Measurements from ENCODE around the gene ANKMY2.
"Not testable (repeated sequence)": the region's sequence is repeated elsewhere in the genome, so short reads cannot be mapped to it uniquely, and the experiment has no call there.

ANKMY2 gene

GRCh38 chr7:16659854-16660497, 14.4 kb upstream of the ANKMY2 start:
- not testable (repeated sequence) for DNase-seq (ENCODE audit: low read depth in 2 of 2)

GRCh38 chr7:16657656-16658279, 12.2 kb upstream of the ANKMY2 start:
- DNase-seq (ENCODE audit: low read depth in 2 of 2), result no peak

GRCh38 chr7:16656141-16656540, 10.6 kb upstream of the ANKMY2 start:
- no peak for DNase-seq (ENCODE audit: low read depth in 2 of 2)

GRCh38 chr7:16655394-16655793, 9.8 kb upstream of the ANKMY2 start:
- no peak for DNase-seq (ENCODE audit: low read depth in 2 of 2)

- DNase-seq (ENCODE audit: low read depth in 2 of 2), result no peak
These were observed 7.3 kb upstream of the ANKMY2 start for GRCh38 chr7:16652888-16653287.

GRCh38 chr7:16652240-16652583, 6.7 kb upstream of the ANKMY2 start:
- DNase-seq (ENCODE audit: low read depth in 2 of 2), result no peak

GRCh38 chr7:16651396-16652239, 6.1 kb upstream of the ANKMY2 start:
- DNase-seq (ENCODE audit: low read depth in 2 of 2), result no peak

- DNase-seq (ENCODE audit: low read depth in 2 of 2), result no peak
These were observed 4.7 kb upstream of the ANKMY2 start for GRCh38 chr7:16650266-16650665.

GRCh38 chr7:16649196-16649595, 3.6 kb upstream of the ANKMY2 start:
- DNase-seq (ENCODE audit: low read depth in 2 of 2), result no peak

GRCh38 chr7:16648551-16648950, 3.0 kb upstream of the ANKMY2 start:
- no peak for DNase-seq (ENCODE audit: low read depth in 2 of 2)

GRCh38 chr7:16647435-16647960, 1.9 kb upstream of the ANKMY2 start:
- no peak for DNase-seq (ENCODE audit: low read depth in 2 of 2)

- DNase-seq (ENCODE audit: low read depth in 2 of 2), result peak in 1 of 2 donors; percentile 13
These were observed 1.0 kb upstream of the ANKMY2 start for GRCh38 chr7:16646472-16647072.

- peak in 1 of 2 donors; percentile 31 for DNase-seq (ENCODE audit: low read depth in 2 of 2)
These were observed 640 bp downstream of the ANKMY2 start for GRCh38 chr7:16644636-16645592.

- DNase-seq (ENCODE audit: low read depth in 2 of 2), result no peak
These were observed 1.4 kb downstream of the ANKMY2 start for GRCh38 chr7:16644157-16644556.

GRCh38 chr7:16638282-16639280, 7.0 kb downstream of the ANKMY2 start:
- DNase-seq (ENCODE audit: low read depth in 2 of 2), result no peak

GRCh38 chr7:16637379-16637778, 8.2 kb downstream of the ANKMY2 start:
- no peak for DNase-seq (ENCODE audit: low read depth in 2 of 2)

- no peak for DNase-seq (ENCODE audit: low read depth in 2 of 2)
These were observed 8.9 kb downstream of the ANKMY2 start for GRCh38 chr7:16636555-16637101.

GRCh38 chr7:16634271-16634738, 11.2 kb downstream of the ANKMY2 start:
- no peak for DNase-seq (ENCODE audit: low read depth in 2 of 2)

GRCh38 chr7:16630654-16631053, 14.9 kb downstream of the ANKMY2 start:
- no peak for DNase-seq (ENCODE audit: low read depth in 2 of 2)

Measured in stimulated activated CD4-positive, alpha-beta T cell treated with anti-CD3 and anti-CD28 coated beads, Interleukin-15, amount 100 ng/mL, for 48 hours (primary cell).